ENCODE measurements around the gene NXPH1. TPM values are rescaled to one million over a fixed set of nuclear protein-coding genes. Genes with fewer than 3 reads are reported as not detected.

Gene NXPH1
- not detected for total RNA-seq

DNA sequence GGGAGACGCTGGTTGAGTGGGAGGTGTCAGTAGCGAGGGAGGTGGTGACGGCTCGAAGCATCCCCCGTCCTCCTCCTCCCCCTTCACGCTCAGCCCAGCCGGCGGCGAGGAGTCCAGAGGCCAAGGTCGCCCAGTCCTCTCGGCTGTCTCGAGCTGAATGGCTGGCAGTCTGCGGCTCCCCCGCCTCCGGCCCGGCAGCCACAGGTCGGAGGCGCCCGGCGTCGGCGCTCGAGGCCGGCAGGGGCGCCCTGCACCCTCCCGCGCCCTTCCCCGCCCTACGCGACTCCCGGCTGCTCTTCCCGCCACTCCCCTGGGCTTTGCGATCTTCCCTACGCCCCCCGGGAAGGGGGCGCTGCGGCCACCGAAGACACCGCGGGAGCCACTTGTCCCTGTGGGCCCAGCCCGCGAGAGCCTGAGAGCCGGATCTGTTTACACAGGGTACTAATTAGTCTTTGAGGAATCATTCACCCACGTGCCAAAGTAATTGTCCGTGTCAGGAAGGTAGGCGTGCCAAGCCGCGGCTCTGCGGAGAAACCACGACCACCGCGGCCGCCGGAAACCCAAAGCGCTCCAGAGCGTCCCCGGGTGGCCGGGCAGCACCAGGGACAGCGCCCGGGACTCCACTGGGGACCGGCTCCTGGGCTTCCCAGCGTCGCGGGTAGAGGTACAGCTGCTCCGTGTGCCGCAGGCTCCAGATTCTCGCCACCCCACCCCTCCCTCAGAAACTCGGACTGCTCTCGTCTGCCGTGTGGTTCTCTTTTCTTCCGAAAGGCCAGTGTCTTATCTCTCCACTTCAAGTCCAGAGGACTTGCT lies at the start of gene NXPH1:
TSS of gene NXPH1 (plus strand) at position 133 of the 813 bp plus-strand sequence.
- H3K36me3 ChIP-seq, result no peaks in the 10 kb centered on the region
- DNase-seq (ENCODE audit: extremely low spot score), result no peak
- intact Hi-C loops (cut with DNase I), result no loop called here
- peak within 1 kb of the TSS in 1 of 4 donors; percentile 12 for H3K4me3 ChIP-seq
- TF ChIP-seq EP300 (IDR thresholded peaks at IDR 0.05) (no peak), POLR2A (IDR thresholded peaks at IDR 0.05; ENCODE audit: low read depth) (no peak), POLR2AphosphoS5 (IDR thresholded peaks at IDR 0.05) (no peak)
- TF ChIP-seq, protein P1, sequence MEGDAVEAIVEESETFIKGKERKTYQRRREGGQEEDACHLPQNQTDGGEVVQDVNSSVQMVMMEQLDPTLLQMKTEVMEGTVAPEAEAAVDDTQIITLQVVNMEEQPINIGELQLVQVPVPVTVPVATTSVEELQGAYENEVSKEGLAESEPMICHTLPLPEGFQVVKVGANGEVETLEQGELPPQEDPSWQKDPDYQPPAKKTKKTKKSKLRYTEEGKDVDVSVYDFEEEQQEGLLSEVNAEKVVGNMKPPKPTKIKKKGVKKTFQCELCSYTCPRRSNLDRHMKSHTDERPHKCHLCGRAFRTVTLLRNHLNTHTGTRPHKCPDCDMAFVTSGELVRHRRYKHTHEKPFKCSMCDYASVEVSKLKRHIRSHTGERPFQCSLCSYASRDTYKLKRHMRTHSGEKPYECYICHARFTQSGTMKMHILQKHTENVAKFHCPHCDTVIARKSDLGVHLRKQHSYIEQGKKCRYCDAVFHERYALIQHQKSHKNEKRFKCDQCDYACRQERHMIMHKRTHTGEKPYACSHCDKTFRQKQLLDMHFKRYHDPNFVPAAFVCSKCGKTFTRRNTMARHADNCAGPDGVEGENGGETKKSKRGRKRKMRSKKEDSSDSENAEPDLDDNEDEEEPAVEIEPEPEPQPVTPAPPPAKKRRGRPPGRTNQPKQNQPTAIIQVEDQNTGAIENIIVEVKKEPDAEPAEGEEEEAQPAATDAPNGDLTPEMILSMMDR (IDR thresholded peaks at IDR 0.05), result no peak
- peaks cover 0 to 86% (median 41%) of the 10 kb centered on the region in 4 donors for H3K27me3 ChIP-seq
- H3K9me3 ChIP-seq, result no peaks in the 10 kb centered on the region
- H3K27ac ChIP-seq (replicated peaks in 1 of 4), result no peak within 1 kb of the TSS
- 2% methylated on average over 11 of the region's 71 CpGs for WGBS
- peaks cover 12 to 28% (median 23%) of the 10 kb centered on the region in 4 donors for H3K4me1 ChIP-seq

DNA sequence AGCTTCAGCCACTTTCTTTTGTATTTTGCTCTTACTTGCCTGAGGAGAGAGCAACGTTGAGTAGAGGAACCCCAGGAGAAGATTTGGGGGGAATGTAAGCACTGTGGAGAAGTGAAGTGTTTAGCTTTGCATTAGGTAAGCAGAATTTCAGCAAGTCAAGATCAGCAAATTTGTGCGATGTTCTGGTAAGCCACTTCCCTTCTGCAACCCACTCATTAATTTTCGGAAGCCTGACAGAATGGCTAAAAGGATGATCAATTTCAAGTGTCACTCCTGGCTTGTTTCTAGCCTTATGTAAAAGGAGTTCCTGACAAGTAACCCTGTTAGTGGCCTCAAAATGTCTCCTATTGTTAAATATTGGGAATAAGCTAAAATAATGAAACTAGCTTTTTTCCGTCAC lies 48.5 kb upstream of the NXPH1 start:
- Histone ChIP-seq H3K4me1 (no peaks in the 10 kb centered on the region), H3K36me3 (no peaks in the 10 kb centered on the region), H3K9me3 (no peaks in the 10 kb centered on the region), H3K27ac (replicated peaks in 1 of 4) (no peak overlapping the region), H3K4me3 (no peak overlapping the region), H3K27me3 (peaks cover 0 to 3% (median 0%) of the 10 kb centered on the region in 4 donors)
- TF ChIP-seq POLR2A (IDR thresholded peaks at IDR 0.05; ENCODE audit: low read depth), result no peak
- TF ChIP-seq, protein P1 (IDR thresholded peaks at IDR 0.05), result no peak
- TF ChIP-seq EP300 (IDR thresholded peaks at IDR 0.05), result no peak
- no peak for TF ChIP-seq POLR2AphosphoS5 (IDR thresholded peaks at IDR 0.05)
- intact Hi-C loops (cut with DNase I), result no loop called here
- no peak for DNase-seq (ENCODE audit: extremely low spot score)
- WGBS, result 45% methylated on average over 4 of the region's 4 CpGs

DNA sequence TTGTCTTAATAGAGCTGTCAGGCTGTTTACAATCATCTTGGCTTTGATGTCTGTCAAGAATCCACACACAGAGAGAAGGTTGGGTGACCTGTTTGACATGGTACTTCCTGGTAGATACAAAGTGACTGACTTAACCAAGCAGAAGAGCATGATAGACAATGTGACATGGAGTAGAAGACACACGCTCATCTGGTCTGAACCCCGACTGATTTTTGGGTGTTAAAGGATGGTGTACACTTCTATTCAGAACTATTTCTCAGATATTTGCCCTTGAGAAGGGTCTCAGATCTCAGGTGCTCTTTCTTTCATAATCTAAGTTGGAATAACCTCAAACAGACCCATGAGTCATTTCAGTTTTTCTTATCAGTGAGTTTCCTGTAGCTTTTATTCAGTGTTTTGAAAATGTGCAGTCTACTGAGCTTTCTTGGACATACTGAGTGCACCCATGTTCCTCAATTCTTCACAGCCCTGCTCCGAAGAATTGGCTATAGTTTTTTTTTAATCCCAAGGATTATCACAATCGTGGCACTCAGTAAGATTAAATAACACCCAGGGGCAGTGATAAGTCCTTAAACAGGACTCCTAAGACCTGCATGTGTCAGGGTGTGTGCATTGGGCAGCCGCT lies 46.4 kb upstream of the NXPH1 start:
- no peaks in the 10 kb centered on the region for H3K4me1 ChIP-seq
- H3K4me3 ChIP-seq, result no peak overlapping the region
- H3K27ac ChIP-seq (replicated peaks in 1 of 4), result no peak overlapping the region
- intact Hi-C loops (cut with DNase I), result no loop called here
- WGBS, result 47% methylated on average over 5 of the region's 5 CpGs
- peaks cover 0 to 9% (median 0%) of the 10 kb centered on the region in 4 donors for H3K27me3 ChIP-seq
- H3K36me3 ChIP-seq, result no peaks in the 10 kb centered on the region
- no peak for TF ChIP-seq EP300 (IDR thresholded peaks at IDR 0.05)
- TF ChIP-seq, protein P1 (IDR thresholded peaks at IDR 0.05), result no peak
- TF ChIP-seq POLR2AphosphoS5 (IDR thresholded peaks at IDR 0.05), result no peak
- TF ChIP-seq POLR2A (IDR thresholded peaks at IDR 0.05; ENCODE audit: low read depth), result no peak
- DNase-seq (ENCODE audit: extremely low spot score), result no peak
- no peaks in the 10 kb centered on the region for H3K9me3 ChIP-seq

DNA sequence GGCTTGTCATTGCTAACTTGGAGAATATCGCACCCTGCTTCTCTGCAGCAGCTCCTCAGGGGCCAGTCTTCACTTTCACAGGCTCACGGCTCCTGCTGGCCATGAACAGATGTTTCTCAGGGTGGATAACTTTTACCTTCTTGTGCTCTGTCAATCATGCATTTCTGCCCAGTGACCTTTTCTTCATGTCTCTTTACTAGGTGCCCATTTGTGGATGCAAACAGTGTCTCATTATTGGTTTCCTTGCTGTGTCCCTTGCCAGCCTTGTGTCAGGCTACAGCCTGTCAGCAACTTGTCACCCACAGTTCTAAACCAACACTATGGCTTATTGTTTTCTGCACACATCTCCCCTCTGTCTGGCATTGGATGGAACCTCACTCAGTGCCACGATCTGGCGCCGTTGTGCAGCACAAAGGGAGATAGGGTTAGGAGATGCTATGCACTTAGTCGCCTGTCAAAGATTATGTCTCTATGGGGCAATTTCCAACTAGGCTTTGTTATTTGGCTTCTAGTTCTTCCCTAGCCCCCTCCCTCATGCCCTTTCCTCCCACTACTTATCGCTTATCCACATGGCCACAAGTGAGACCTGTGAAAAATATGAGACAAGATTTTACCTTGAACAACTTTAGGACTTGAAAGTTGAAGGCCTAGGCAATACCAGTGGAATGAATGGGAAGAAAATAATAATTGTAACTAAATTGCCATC lies 45.7 kb upstream of the NXPH1 start:
- WGBS, result 76% methylated on average over 7 of the region's 7 CpGs
- Histone ChIP-seq H3K27ac (replicated peaks in 1 of 4) (no peak overlapping the region), H3K4me1 (no peaks in the 10 kb centered on the region), H3K9me3 (no peaks in the 10 kb centered on the region), H3K36me3 (no peaks in the 10 kb centered on the region), H3K4me3 (no peak overlapping the region), H3K27me3 (peaks cover 0 to 9% (median 0%) of the 10 kb centered on the region in 4 donors)
- no peak for DNase-seq (ENCODE audit: extremely low spot score)
- no peak for TF ChIP-seq EP300 (IDR thresholded peaks at IDR 0.05)
- intact Hi-C loops (cut with DNase I), result no loop called here

DNA sequence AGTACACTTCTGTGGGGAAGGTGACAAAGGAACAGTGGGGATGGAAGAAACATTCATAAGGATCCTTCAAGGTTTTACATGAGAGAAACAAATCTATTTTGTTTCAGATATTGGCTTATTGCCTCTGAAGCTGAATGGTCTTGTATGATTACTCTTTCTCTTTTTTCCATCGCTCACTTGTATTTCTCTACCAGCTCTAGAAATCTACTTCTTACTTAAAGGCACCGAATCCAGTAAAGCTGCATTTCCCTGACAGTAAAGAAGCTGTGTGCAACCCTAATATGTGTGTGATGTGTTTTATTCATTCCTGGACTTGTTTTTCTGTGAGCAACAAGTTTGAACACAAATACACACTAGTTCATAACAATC lies 45.2 kb upstream of the NXPH1 start:
- Histone ChIP-seq H3K9me3 (no peaks in the 10 kb centered on the region), H3K27me3 (peaks cover 0 to 9% (median 0%) of the 10 kb centered on the region in 4 donors), H3K4me3 (no peak overlapping the region), H3K36me3 (no peaks in the 10 kb centered on the region), H3K4me1 (no peaks in the 10 kb centered on the region), H3K27ac (replicated peaks in 1 of 4) (no peak overlapping the region)
- TF ChIP-seq POLR2A (IDR thresholded peaks at IDR 0.05; ENCODE audit: low read depth) (no peak), EP300 (IDR thresholded peaks at IDR 0.05) (no peak), POLR2AphosphoS5 (IDR thresholded peaks at IDR 0.05) (no peak)
- TF ChIP-seq, protein P1 (IDR thresholded peaks at IDR 0.05), result no peak
- no peak for DNase-seq (ENCODE audit: extremely low spot score)
- 92% methylated on average over 2 of the region's 2 CpGs for WGBS
- intact Hi-C loops (cut with DNase I), result no loop called here
